Posterior cingulate gyrus (tissue), 11 donors: ENCODE results near the gene DUSP2.

Source experiments
- DNase-seq, 10 donors: peaks; one replicate each; pipeline versions ENCODE4 v3.0.0 to v3.0.0-alpha.2; 2020 to 2021; ENCODE audit warnings: mixed read lengths in 3 of 10
- intact Hi-C: fragments of 100-400 bp; cut with DNase I; formaldehyde crosslinking; loops from one replicate; pipeline ENCODE4 v1.15.1; 2023

DUSP2 gene

GRCh38 chr2:96108541-96109360 lies 36.5 kb downstream of the DUSP2 start:
- peak in 4 of 10 donors; percentile 4 to 75 (median 62) for DNase-seq

GRCh38 chr2:96108151-96108540 lies 37.1 kb downstream of the DUSP2 start:
- DNase-seq: peak in 4 of 10 donors; percentile 4 to 73 (median 31)
- intact Hi-C loops: no loop called here

More at GRCh38 chr2:96108541-96109360, 36.5 kb downstream of the DUSP2 start:
- intact Hi-C loops: no loop called here

- intact Hi-C loops: no loop called here
- peak in 2 of 10 donors; percentile 3 to 43 for DNase-seq
Measured at GRCh38 chr2:96107708-96108065, 37.6 kb downstream of the DUSP2 start.

- DNase-seq: peak in 4 of 10 donors; percentile 5 to 63 (median 45)
- intact Hi-C loops: no loop called here
Measured at GRCh38 chr2:96106991-96107707, 38.1 kb downstream of the DUSP2 start.

- DNase-seq: peak in 4 of 10 donors; percentile 5 to 66 (median 14)
- intact Hi-C loops: no loop called here
Measured at GRCh38 chr2:96105994-96106715, 39.1 kb downstream of the DUSP2 start.

- intact Hi-C loops: no loop called here
- DNase-seq: peak in 3 of 10 donors; percentile 13 to 42 (median 30)
Measured at GRCh38 chr2:96105152-96105915, 39.9 kb downstream of the DUSP2 start.

GRCh38 chr2:96104487-96104861 lies 40.8 kb downstream of the DUSP2 start:
- peak in 4 of 10 donors; percentile 5 to 52 (median 39) for DNase-seq
- intact Hi-C loops: no loop called here

GRCh38 chr2:96103761-96104486 lies 41.3 kb downstream of the DUSP2 start:
- DNase-seq: peak in 4 of 10 donors; percentile 4 to 16 (median 10)
- intact Hi-C loops: no loop called here

GRCh38 chr2:96103187-96103601 lies 42.0 kb downstream of the DUSP2 start:
- DNase-seq: peak in 4 of 10 donors; percentile 6 to 73 (median 70)
- intact Hi-C loops: no loop called here

GRCh38 chr2:96102596-96103186 lies 42.5 kb downstream of the DUSP2 start:
- peak in 2 of 10 donors; percentile 0 to 8 for DNase-seq
- intact Hi-C loops: no loop called here

GRCh38 chr2:96100893-96101304 lies 44.3 kb downstream of the DUSP2 start:
- intact Hi-C loops: no loop called here
- peak in 6 of 10 donors; percentile 2 to 48 (median 24) for DNase-seq

- DNase-seq: peak in 3 of 10 donors; percentile 4 to 80 (median 8)
- intact Hi-C loops: no loop called here
Measured at GRCh38 chr2:96099861-96100798, 45.1 kb downstream of the DUSP2 start.

- DNase-seq: peak in 3 of 10 donors; percentile 3 to 59 (median 45)
- intact Hi-C loops: no loop called here
Measured at GRCh38 chr2:96098900-96099590, 46.2 kb downstream of the DUSP2 start.

GRCh38 chr2:96097951-96098823 lies 47.1 kb downstream of the DUSP2 start:
- DNase-seq: peak in 3 of 10 donors; percentile 5 to 43 (median 19)
- intact Hi-C loops: no loop called here

- intact Hi-C loops: no loop called here
- DNase-seq: no peak
Measured at GRCh38 chr2:96097441-96097840, 47.8 kb downstream of the DUSP2 start.

- intact Hi-C loops: no loop called here
- DNase-seq: peak in 2 of 10 donors; percentile 1 to 14
Measured at GRCh38 chr2:96095116-96095636, 50.1 kb downstream of the DUSP2 start.
